Breast epithelium (tissue), 3 donors: ENCODE data around the gene GAS5.

Source experiments
- CTCF ChIP-seq, 3 donors: fragments of 450-650 bp; IDR thresholded peaks; one replicate each; pipeline ENCODE4 v1.5.1; 2016 to 2017; ENCODE audit warnings: antibody characterized with exemption in 3 of 3, mild to moderate bottlenecking in 3 of 3, moderate library complexity in 3 of 3
- POLR2A ChIP-seq: fragments of 450-650 bp; IDR thresholded peaks from one replicate; pipeline ENCODE4 v1.6.1; 2016; ENCODE audit warnings: antibody characterized with exemption, mild to moderate bottlenecking, moderate library complexity
- POLR2AphosphoS5 ChIP-seq, 3 donors: sonication (generic); formaldehyde crosslinking; IDR thresholded peaks; one replicate each; pipeline ENCODE4 v1.6.1; 2017; ENCODE audit warnings: antibody characterized with exemption in 3 of 3

- no peak for TF ChIP-seq CTCF (IDR thresholded peaks at IDR 0.05)
- no peak for TF ChIP-seq POLR2A
- TF ChIP-seq POLR2AphosphoS5 (IDR thresholded peaks at IDR 0.05): no peak
Measured at GRCh38 chr1:173827611-173828010, 40.2 kb downstream of the GAS5 start.
